ENCODE measurements around the gene DMRT3.
A peak's percentile ranks its signal among the peaks of the same experiment; 100 is the strongest.

The DMRT3 gene

GRCh38 chr9:1008216-1008615, 31.8 kb downstream of the DMRT3 start:
- DNase-seq (ENCODE audit: extremely low spot score) = no peak
- TF ChIP-seq CTCF (IDR thresholded peaks at IDR 0.05; ENCODE audit: control extremely low read depth, extremely low read depth, low read depth, missing control alignments) = no peak
- ChIA-PET POLR2A (no interaction called here), CTCF (interaction anchor here (0.8 to 6.4 kb wide), 12 partner anchors 8 to 433 kb away, joined by 3 to 106 read pairs (median 8); no protein-coding TSS in a partner anchor)

GRCh38 chr9:1009101-1009707, 32.7 kb downstream of the DMRT3 start:
- DNase-seq (ENCODE audit: extremely low spot score) = peak; percentile 75
- peak; percentile 100 for TF ChIP-seq CTCF (IDR thresholded peaks at IDR 0.05; ENCODE audit: control extremely low read depth, extremely low read depth, low read depth, missing control alignments)
- ChIA-PET CTCF (interaction anchor here (0.6 to 6.4 kb wide), 56 partner anchors 9 to 1078 kb away, joined by 3 to 106 read pairs (median 4); no protein-coding TSS in a partner anchor), POLR2A (no interaction called here)

GRCh38 chr9:1013021-1013420, 36.6 kb downstream of the DMRT3 start:
- no peak for TF ChIP-seq CTCF (IDR thresholded peaks at IDR 0.05; ENCODE audit: control extremely low read depth, extremely low read depth, low read depth, missing control alignments)
- CTCF ChIA-PET = interaction anchor here (1.4 to 6.4 kb wide), 3 partner anchors 17 to 400 kb away, joined by 3 to 106 read pairs (median 4); no protein-coding TSS in a partner anchor
- no peak for DNase-seq (ENCODE audit: extremely low spot score)
- POLR2A ChIA-PET = no interaction called here

- TF ChIP-seq CTCF (IDR thresholded peaks at IDR 0.05; ENCODE audit: control extremely low read depth, extremely low read depth, low read depth, missing control alignments) = no peak
- ChIA-PET CTCF (no interaction called here), POLR2A (no interaction called here)
- DNase-seq (ENCODE audit: extremely low spot score) = no peak
Measured at GRCh38 chr9:1014225-1014624, 37.8 kb downstream of the DMRT3 start.

GRCh38 chr9:1014640-1015039, 38.2 kb downstream of the DMRT3 start:
- no peak for DNase-seq (ENCODE audit: extremely low spot score)
- ChIA-PET POLR2A (no interaction called here), CTCF (no interaction called here)
- no peak for TF ChIP-seq CTCF (IDR thresholded peaks at IDR 0.05; ENCODE audit: control extremely low read depth, extremely low read depth, low read depth, missing control alignments)

- ChIA-PET POLR2A (no interaction called here), CTCF (interaction anchor here (1.1 to 2.8 kb wide), 2 partner anchors 8 to 13 kb away, joined by 3 to 24 read pairs; no protein-coding TSS in a partner anchor)
- DNase-seq (ENCODE audit: extremely low spot score) = peak; percentile 20
- peak; percentile 29 for TF ChIP-seq CTCF (IDR thresholded peaks at IDR 0.05; ENCODE audit: control extremely low read depth, extremely low read depth, low read depth, missing control alignments)
Measured at GRCh38 chr9:1018121-1018520, 41.7 kb downstream of the DMRT3 start.

Measured in GM10248 (cell line).